Calu3 (cell line): ENCODE data around the gene LIG1. TPM values are rescaled to one million over a fixed set of nuclear protein-coding genes. Genes with fewer than 3 reads are reported as not detected.
A peak's percentile ranks its signal among the peaks of the same experiment; 100 is the strongest.

Experiments used
- BruUV-seq: library from RNA; stranded (reverse); fragments of 400-500 nt; replicated peaks from 2 replicates; lab custom pipeline; 2021; lab: Mats Ljungman, UMichigan
- CTCF ChIA-PET: fragments of 300-600 bp; sonication (Branson Sonifier 250); formaldehyde crosslinking; loops from one replicate; lab custom pipeline; 2022; ENCODE audit warnings: antibody characterized with exemption; lab: Charles Lee
- DNase-seq: peaks from one replicate; pipeline ENCODE4 v3.0.0; 2022
- H3K27ac Mint-ChIP-seq: one replicate; pipeline ENCODE4 v1.8.0; 2022; ENCODE audit warnings: mixed read lengths; ENCODE audit not compliant: unreplicated experiment
- H3K27me3 Mint-ChIP-seq: one replicate; pipeline ENCODE4 v1.8.0; 2022; ENCODE audit warnings: mixed read lengths; ENCODE audit not compliant: unreplicated experiment
- H3K36me3 Mint-ChIP-seq: one replicate; pipeline ENCODE4 v1.8.0; 2022; ENCODE audit warnings: mild to moderate bottlenecking, moderate library complexity, mixed read lengths; ENCODE audit not compliant: insufficient read depth, unreplicated experiment
- H3K4me1 Mint-ChIP-seq: one replicate; pipeline ENCODE4 v1.8.0; 2022; ENCODE audit warnings: mild to moderate bottlenecking, low read depth, mixed read lengths; ENCODE audit not compliant: unreplicated experiment
- H3K4me3 Mint-ChIP-seq: one replicate; pipeline ENCODE4 v1.8.0; 2022; ENCODE audit warnings: mild to moderate bottlenecking, low read depth, moderate library complexity, mixed read lengths; ENCODE audit not compliant: unreplicated experiment
- H3K9me3 Mint-ChIP-seq: one replicate; pipeline ENCODE4 v1.8.0; 2022; ENCODE audit warnings: low read depth, mixed read lengths; ENCODE audit not compliant: unreplicated experiment
- CTCF ChIP-seq: fragments of 200-600 bp; IDR thresholded peaks from one replicate; pipeline ENCODE4 v1.8.0; 2022; ENCODE audit warnings: antibody characterized with exemption; ENCODE audit not compliant: unreplicated experiment
- intact Hi-C: fragments of 100-400 bp; cut with micrococcal nuclease; formaldehyde crosslinking; loops from one replicate; pipeline ENCODE4 v1.10.0; 2022; ENCODE audit not compliant: unreplicated experiment
- total RNA-seq: library from RNA; stranded (reverse); gene quantifications from 2 replicates; pipeline ENCODE4 v1.2.3, GENCODE V29; 2022

The LIG1 gene
- total RNA-seq, 1 experiment from 2014 or later = 99.3 TPM

- H3K4me1 Mint-ChIP-seq = no peaks in the 10 kb centered on the region
- intact Hi-C loops = no loop called here
- no peaks in the 10 kb centered on the region for H3K9me3 Mint-ChIP-seq
- no peak for DNase-seq
- no TSS peak for BruUV-seq
- no peak for TF ChIP-seq CTCF
- H3K27me3 Mint-ChIP-seq = no peaks in the 10 kb centered on the region
- H3K27ac Mint-ChIP-seq = peak overlapping the region; percentile 7
- peaks cover 12% of the 10 kb centered on the region for H3K36me3 Mint-ChIP-seq
- CTCF ChIA-PET = interaction anchor here (0.6 to 0.7 kb wide), 3 partner anchors 16 to 53 kb away, joined by 4 to 7 read pairs (median 5); no protein-coding TSS in a partner anchor
- H3K4me3 Mint-ChIP-seq = no peak overlapping the region
Measured at GRCh38 chr19:48154003-48154402, 16.1 kb downstream of the LIG1 start.

- intact Hi-C loops = loop anchor here (1.0 kb wide), 1 partner anchor 45 kb away; no protein-coding TSS in a partner anchor
- Mint-ChIP-seq H3K9me3 (no peaks in the 10 kb centered on the region), H3K4me1 (no peaks in the 10 kb centered on the region), H3K4me3 (no peak overlapping the region), H3K36me3 (peaks cover 9% of the 10 kb centered on the region), H3K27ac (no peak overlapping the region), H3K27me3 (no peaks in the 10 kb centered on the region)
- CTCF ChIA-PET = interaction anchor here (0.7 to 1.5 kb wide), 2 partner anchors 45 kb away, joined by 3 to 4 read pairs; no protein-coding TSS in a partner anchor
- TF ChIP-seq CTCF = peak; percentile 94
- peak; percentile 67 for DNase-seq
- no TSS peak for BruUV-seq
Measured at GRCh38 chr19:48152551-48152950, 17.6 kb downstream of the LIG1 start.

- CTCF ChIA-PET = interaction anchor here (1.1 kb wide), 1 partner anchor 15 kb away, joined by 3 read pairs; no protein-coding TSS in a partner anchor
- no TSS peak for BruUV-seq
- intact Hi-C loops = no loop called here
- no peaks in the 10 kb centered on the region for H3K4me1 Mint-ChIP-seq
- H3K27ac Mint-ChIP-seq = no peak overlapping the region
- H3K4me3 Mint-ChIP-seq = no peak overlapping the region
- no peaks in the 10 kb centered on the region for H3K27me3 Mint-ChIP-seq
- DNase-seq = no peak
- H3K9me3 Mint-ChIP-seq = no peaks in the 10 kb centered on the region
- H3K36me3 Mint-ChIP-seq = peaks cover 9% of the 10 kb centered on the region
- TF ChIP-seq CTCF = no peak
Measured at GRCh38 chr19:48149430-48149829, 20.7 kb downstream of the LIG1 start.

- Mint-ChIP-seq H3K27ac (no peak overlapping the region), H3K9me3 (no peaks in the 10 kb centered on the region), H3K27me3 (no peaks in the 10 kb centered on the region), H3K4me3 (no peak overlapping the region), H3K36me3 (peaks cover 9% of the 10 kb centered on the region), H3K4me1 (no peaks in the 10 kb centered on the region)
- DNase-seq = no peak
- intact Hi-C loops = no loop called here
- no TSS peak for BruUV-seq
- TF ChIP-seq CTCF = no peak
- CTCF ChIA-PET = no interaction called here
Measured at GRCh38 chr19:48148576-48148975, 21.6 kb downstream of the LIG1 start.
